Upper lobe of right lung (tissue), 1 donor: ENCODE measurements around the gene KLF13. TPM values are rescaled to one million over a fixed set of nuclear protein-coding genes. Genes with fewer than 3 reads are reported as not detected.

ENCODE experiments used
- ATAC-seq: fragments of 200-7000 bp; cut with Tn5 transposase; one replicate; pipeline ENCODE4 v1.9.1; 2020; ENCODE audit warnings: mild to moderate bottlenecking, moderate library complexity
- DNase-seq: peaks from one replicate; pipeline ENCODE4 v3.0.0-alpha.2; 2020
- H3K27ac ChIP-seq: fragments of 200-600 bp; one replicate; pipeline ENCODE4 v1.8.0; 2022
- H3K27me3 ChIP-seq: fragments of 200-600 bp; one replicate; pipeline ENCODE4 v1.8.0; 2022; ENCODE audit warnings: mild to moderate bottlenecking
- H3K36me3 ChIP-seq: fragments of 200-600 bp; one replicate; pipeline ENCODE4 v1.8.0; 2022
- H3K4me1 ChIP-seq: fragments of 200-600 bp; one replicate; pipeline ENCODE4 v1.8.0; 2022
- H3K4me3 ChIP-seq: fragments of 200-600 bp; one replicate; pipeline ENCODE4 v1.8.0; 2022; ENCODE audit warnings: mild to moderate bottlenecking
- H3K9me3 ChIP-seq: fragments of 200-600 bp; one replicate; pipeline ENCODE4 v1.8.0; 2022
- CTCF ChIP-seq: fragments of 200-600 bp; IDR thresholded peaks from one replicate; pipeline ENCODE4 v1.8.0; 2022; ENCODE audit warnings: antibody characterized with exemption
- intact Hi-C: fragments of 100-400 bp; cut with DNase I; formaldehyde crosslinking; loops from one replicate; pipeline ENCODE4 v1.11.0; 2022
- total RNA-seq: library from RNA; stranded (reverse); fragmentation: NEBNext Ultra II Directional; extraction: Animal tissue kit (Norgen Biotek cat#: 25700); gene quantifications from one replicate; pipeline ENCODE4 v1.2.1, GENCODE V29; 2021
- donor health status: DM: no; HTN: yes; CAD: no; lungs with severe emphysema.

The KLF13 gene
- total RNA-seq, 1 donor from 2014 or later = 176 TPM

GRCh38 chr15:31412824-31413223 lies 86.2 kb downstream of the KLF13 start:
- H3K9me3 ChIP-seq = peaks cover 4% of the 10 kb centered on the region
- H3K4me1 ChIP-seq = no peaks in the 10 kb centered on the region
- H3K27me3 ChIP-seq = no peaks in the 10 kb centered on the region
- TF ChIP-seq CTCF = no peak
- DNase-seq (no peak), ATAC-seq (no peak)
- no peaks in the 10 kb centered on the region for H3K36me3 ChIP-seq
- H3K27ac ChIP-seq = no peak overlapping the region
- intact Hi-C loops = no loop called here
- H3K4me3 ChIP-seq = no peak overlapping the region

- intact Hi-C loops = no loop called here
- no peak for ATAC-seq
- no peak for TF ChIP-seq CTCF
- no peak for DNase-seq
- Histone ChIP-seq H3K27me3 (no peaks in the 10 kb centered on the region), H3K9me3 (no peaks in the 10 kb centered on the region), H3K4me1 (no peaks in the 10 kb centered on the region), H3K36me3 (no peaks in the 10 kb centered on the region), H3K4me3 (no peak overlapping the region), H3K27ac (no peak overlapping the region)
These were observed 88.6 kb downstream of the KLF13 start for GRCh38 chr15:31415201-31415600.

DNA sequence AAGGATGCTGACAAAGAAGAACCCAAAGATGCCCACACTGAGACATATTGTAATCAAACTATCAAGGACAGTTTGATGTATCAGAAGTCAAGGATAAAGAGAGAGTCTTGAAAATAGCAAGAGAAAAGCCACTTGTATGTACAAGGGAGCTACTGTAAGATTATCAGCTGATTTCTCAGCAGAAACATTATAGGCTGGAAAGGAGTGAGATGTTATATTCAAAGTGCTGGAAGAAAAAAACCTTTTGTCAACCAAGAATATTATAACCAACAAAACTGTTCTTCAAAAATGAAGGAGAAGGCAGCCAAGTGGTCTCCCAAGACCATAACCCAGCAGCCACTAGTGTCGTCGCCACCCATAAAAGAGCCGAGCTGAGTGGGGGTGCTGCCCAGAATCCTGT lies 93.2 kb downstream of the KLF13 start:
- no peaks in the 10 kb centered on the region for H3K4me1 ChIP-seq
- H3K4me3 ChIP-seq = no peak overlapping the region
- no peak for ATAC-seq
- TF ChIP-seq CTCF = no peak
- no peaks in the 10 kb centered on the region for H3K27me3 ChIP-seq
- no peak for DNase-seq
- intact Hi-C loops = no loop called here
- H3K36me3 ChIP-seq = no peaks in the 10 kb centered on the region
- no peak overlapping the region for H3K27ac ChIP-seq
- peaks cover 6% of the 10 kb centered on the region for H3K9me3 ChIP-seq

DNA sequence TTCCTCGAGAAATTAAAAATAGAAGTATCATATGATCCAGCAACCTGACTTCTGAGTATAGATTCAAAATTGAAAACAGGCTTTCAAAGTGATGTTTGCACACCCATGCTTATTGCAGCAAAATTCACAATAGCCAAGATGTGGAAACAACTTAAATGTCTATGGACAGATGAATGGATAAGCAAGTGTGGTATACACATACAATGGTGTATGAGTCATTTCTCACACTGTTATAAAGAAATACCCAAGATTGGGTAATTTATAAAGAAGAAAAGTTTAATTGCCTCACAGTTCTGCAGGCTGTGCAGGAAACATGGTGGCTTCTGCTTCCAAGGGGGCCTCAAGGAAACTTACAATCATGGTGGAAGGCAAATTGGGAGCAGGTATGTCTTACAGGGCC lies 100.8 kb downstream of the KLF13 start:
- TF ChIP-seq CTCF = no peak
- Histone ChIP-seq H3K9me3 (peaks cover 6% of the 10 kb centered on the region), H3K27ac (no peak overlapping the region), H3K4me1 (no peaks in the 10 kb centered on the region), H3K4me3 (no peak overlapping the region), H3K36me3 (no peaks in the 10 kb centered on the region), H3K27me3 (no peaks in the 10 kb centered on the region)
- intact Hi-C loops = no loop called here
- ATAC-seq (no peak), DNase-seq (no peak)

Other genes with a start within 250 kb of the KLF13 start
- not detected for gene TRPM1, start 225.1 kb upstream of the KLF13 start, total RNA-seq